ENCODE measurements around the gene MTUS2. TPM values are rescaled to one million over a fixed set of nuclear protein-coding genes. Genes with fewer than 3 reads are reported as not detected.
"Not testable (repeated sequence)": the region's sequence is repeated elsewhere in the genome, so short reads cannot be mapped to it uniquely, and the experiment has no call there.

The MTUS2 gene
- total RNA-seq, 1 donor from 2014 or later, result 81.4 TPM

- no peak for DNase-seq (ENCODE audit: low spot score)
- intact Hi-C loops (cut with DNase I), result no loop called here
Measured at GRCh38 chr13:29328501-29328900, 508.4 kb downstream of the MTUS2 start.

- DNase-seq (ENCODE audit: low spot score), result no peak
- intact Hi-C loops (cut with DNase I), result no loop called here
Measured at GRCh38 chr13:29336356-29336755, 516.2 kb downstream of the MTUS2 start.

- intact Hi-C loops (cut with DNase I), result no loop called here
- DNase-seq (ENCODE audit: low spot score), result no peak
Measured at GRCh38 chr13:29339386-29340272, 519.5 kb downstream of the MTUS2 start.

- DNase-seq (ENCODE audit: low spot score); intact Hi-C loops (cut with DNase I): not testable (repeated sequence)
Measured at GRCh38 chr13:29345860-29346582, 525.9 kb downstream of the MTUS2 start.

- no peak for DNase-seq (ENCODE audit: low spot score)
- intact Hi-C loops (cut with DNase I), result no loop called here
Measured at GRCh38 chr13:29355029-29355428, 534.9 kb downstream of the MTUS2 start.

GRCh38 chr13:29359181-29359580 lies 539.0 kb downstream of the MTUS2 start:
- no peak for DNase-seq (ENCODE audit: low spot score)
- intact Hi-C loops (cut with DNase I), result no loop called here

GRCh38 chr13:29361716-29362115 lies 541.6 kb downstream of the MTUS2 start:
- no peak for DNase-seq (ENCODE audit: low spot score)
- intact Hi-C loops (cut with DNase I), result loop anchor here (5.0 kb wide), 1 partner anchor 544 kb away; no protein-coding TSS in a partner anchor

- intact Hi-C loops (cut with DNase I), result loop anchor here (5.0 kb wide), 1 partner anchor 546 kb away; no protein-coding TSS in a partner anchor
- no peak for DNase-seq (ENCODE audit: low spot score)
Measured at GRCh38 chr13:29362849-29363604, 542.9 kb downstream of the MTUS2 start.

GRCh38 chr13:29369060-29369743 lies 549.1 kb downstream of the MTUS2 start:
- intact Hi-C loops (cut with DNase I), result no loop called here
- DNase-seq (ENCODE audit: low spot score), result no peak

GRCh38 chr13:29379281-29379680 lies 559.1 kb downstream of the MTUS2 start:
- no peak for DNase-seq (ENCODE audit: low spot score)
- intact Hi-C loops (cut with DNase I), result no loop called here

- DNase-seq (ENCODE audit: low spot score), result no peak
- intact Hi-C loops (cut with DNase I), result loop anchor here (10.0 kb wide), 1 partner anchor 95 kb away; no protein-coding TSS in a partner anchor
Measured at GRCh38 chr13:29379865-29380264, 559.7 kb downstream of the MTUS2 start.

- DNase-seq (ENCODE audit: low spot score), result no peak
- intact Hi-C loops (cut with DNase I), result loop anchor here (10.0 kb wide), 1 partner anchor 93 kb away; no protein-coding TSS in a partner anchor
Measured at GRCh38 chr13:29382021-29382420, 561.9 kb downstream of the MTUS2 start.

GRCh38 chr13:29383476-29383875 lies 563.3 kb downstream of the MTUS2 start:
- DNase-seq (ENCODE audit: low spot score), result no peak
- intact Hi-C loops (cut with DNase I), result loop anchor here (10.0 kb wide), 1 partner anchor 91 kb away; no protein-coding TSS in a partner anchor

- DNase-seq (ENCODE audit: low spot score), result no peak
- intact Hi-C loops (cut with DNase I), result loop anchor here (10.0 kb wide), 1 partner anchor 90 kb away; no protein-coding TSS in a partner anchor
Measured at GRCh38 chr13:29384466-29384865, 564.3 kb downstream of the MTUS2 start.

- no peak for DNase-seq (ENCODE audit: low spot score)
- intact Hi-C loops (cut with DNase I), result loop anchor here (10.0 kb wide), 1 partner anchor 90 kb away; no protein-coding TSS in a partner anchor
Measured at GRCh38 chr13:29384871-29385270, 564.7 kb downstream of the MTUS2 start.

GRCh38 chr13:29386246-29386645 lies 566.1 kb downstream of the MTUS2 start:
- no peak for DNase-seq (ENCODE audit: low spot score)
- intact Hi-C loops (cut with DNase I), result loop anchor here (10.0 kb wide), 1 partner anchor 89 kb away; no protein-coding TSS in a partner anchor

- DNase-seq (ENCODE audit: low spot score); intact Hi-C loops (cut with DNase I): not testable (repeated sequence)
Measured at GRCh38 chr13:29390598-29390997, 570.5 kb downstream of the MTUS2 start.

GRCh38 chr13:29396446-29396845 lies 576.3 kb downstream of the MTUS2 start:
- intact Hi-C loops (cut with DNase I), result no loop called here
- no peak for DNase-seq (ENCODE audit: low spot score)

GRCh38 chr13:29397265-29397664 lies 577.1 kb downstream of the MTUS2 start:
- intact Hi-C loops (cut with DNase I), result no loop called here
- DNase-seq (ENCODE audit: low spot score), result no peak
